Measurements from ENCODE around the gene AQP1. TPM values are rescaled to one million over a fixed set of nuclear protein-coding genes. Genes with fewer than 3 reads are reported as not detected.

The AQP1 gene
- total RNA-seq, 1 donor = 2.8 TPM

DNA sequence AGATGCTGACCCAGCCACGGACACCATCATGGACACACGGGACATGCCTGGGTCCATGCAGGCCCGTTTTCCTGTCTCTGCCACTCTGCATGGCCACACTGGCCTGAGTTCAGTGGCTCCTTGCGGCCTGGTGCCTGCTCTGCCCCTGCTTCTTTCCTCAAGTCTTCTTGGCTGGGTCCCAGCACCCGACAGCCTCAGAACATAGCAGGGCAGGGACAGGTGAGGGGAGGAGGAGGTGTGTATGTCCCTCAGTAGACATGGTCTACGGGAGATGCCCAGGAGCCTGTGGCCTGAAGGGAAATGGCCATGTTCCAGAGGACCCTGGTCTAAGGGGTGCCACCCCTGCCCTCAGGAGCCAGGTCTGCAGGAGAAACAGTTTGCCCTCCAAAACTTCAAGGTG is 2.2 kb upstream of the AQP1 start:
- TF ChIP-seq, protein P1, sequence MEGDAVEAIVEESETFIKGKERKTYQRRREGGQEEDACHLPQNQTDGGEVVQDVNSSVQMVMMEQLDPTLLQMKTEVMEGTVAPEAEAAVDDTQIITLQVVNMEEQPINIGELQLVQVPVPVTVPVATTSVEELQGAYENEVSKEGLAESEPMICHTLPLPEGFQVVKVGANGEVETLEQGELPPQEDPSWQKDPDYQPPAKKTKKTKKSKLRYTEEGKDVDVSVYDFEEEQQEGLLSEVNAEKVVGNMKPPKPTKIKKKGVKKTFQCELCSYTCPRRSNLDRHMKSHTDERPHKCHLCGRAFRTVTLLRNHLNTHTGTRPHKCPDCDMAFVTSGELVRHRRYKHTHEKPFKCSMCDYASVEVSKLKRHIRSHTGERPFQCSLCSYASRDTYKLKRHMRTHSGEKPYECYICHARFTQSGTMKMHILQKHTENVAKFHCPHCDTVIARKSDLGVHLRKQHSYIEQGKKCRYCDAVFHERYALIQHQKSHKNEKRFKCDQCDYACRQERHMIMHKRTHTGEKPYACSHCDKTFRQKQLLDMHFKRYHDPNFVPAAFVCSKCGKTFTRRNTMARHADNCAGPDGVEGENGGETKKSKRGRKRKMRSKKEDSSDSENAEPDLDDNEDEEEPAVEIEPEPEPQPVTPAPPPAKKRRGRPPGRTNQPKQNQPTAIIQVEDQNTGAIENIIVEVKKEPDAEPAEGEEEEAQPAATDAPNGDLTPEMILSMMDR (IDR thresholded peaks at IDR 0.05; ENCODE audit: insufficient read depth, low read length) = no peak
- no peak for DNase-seq (ENCODE audit: low read depth)
- H3K4me3 ChIP-seq (ENCODE audit: low read depth, low read length) = no peak overlapping the region

DNA sequence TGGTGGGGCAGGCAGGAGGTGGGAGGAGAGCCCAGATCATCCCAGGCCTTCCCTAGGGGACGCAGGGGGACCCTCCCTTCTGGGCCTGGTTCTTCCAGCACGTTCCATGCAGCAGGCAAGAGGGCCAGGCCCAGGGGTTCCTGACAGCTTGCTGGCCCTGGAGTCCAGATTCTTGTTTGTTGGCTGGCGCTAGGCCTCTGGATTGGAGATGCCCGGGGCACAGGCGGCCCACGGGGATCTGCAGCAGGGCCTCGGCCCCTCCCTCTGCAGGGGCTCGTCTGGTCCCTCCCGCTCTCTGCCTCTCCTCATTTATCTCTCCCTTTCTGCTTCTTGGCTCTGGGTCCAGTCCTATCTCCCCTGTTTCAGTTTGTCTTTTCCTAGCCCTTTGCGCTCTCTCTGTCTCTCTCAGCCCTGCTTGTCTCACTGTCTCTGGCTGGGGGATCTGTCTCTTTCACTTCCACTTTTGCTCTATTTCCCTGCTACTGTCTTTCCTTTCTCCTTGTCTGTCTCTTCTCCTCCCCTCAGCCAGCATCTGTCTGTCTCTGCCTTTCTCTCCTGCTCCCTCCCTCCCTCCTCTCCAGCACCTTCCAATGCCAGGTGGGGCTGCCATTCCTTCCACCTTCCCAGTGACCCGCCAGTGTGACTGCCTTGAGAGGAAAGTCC is 1.1 kb upstream of the AQP1 start:
- no peak for DNase-seq (ENCODE audit: low read depth)
- TF ChIP-seq, protein P1 (IDR thresholded peaks at IDR 0.05; ENCODE audit: insufficient read depth, low read length) = no peak
- H3K4me3 ChIP-seq (ENCODE audit: low read depth, low read length) = no peak overlapping the region

DNA sequence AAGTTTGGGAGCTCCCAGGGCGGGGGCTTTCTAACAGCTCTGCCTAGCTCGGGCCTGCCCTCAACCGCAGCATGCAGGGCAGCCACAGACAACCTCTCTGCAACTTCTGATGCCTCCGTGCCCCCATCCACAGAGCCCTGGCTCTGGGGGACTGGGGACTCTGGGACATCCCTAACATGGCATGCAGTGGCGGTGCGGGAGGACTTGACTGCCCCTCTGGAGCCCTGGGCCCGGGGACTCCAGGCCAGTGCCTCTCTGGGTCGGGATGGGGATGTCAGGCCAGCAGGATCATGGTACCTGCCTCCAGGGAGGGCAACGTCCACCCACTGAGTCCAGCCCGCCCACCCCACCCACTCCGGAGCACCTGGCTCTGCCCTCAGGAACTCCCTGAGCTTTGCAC is 520 bp upstream of the AQP1 start:
- TF ChIP-seq, protein P1 (IDR thresholded peaks at IDR 0.05; ENCODE audit: insufficient read depth, low read length) = no peak
- DNase-seq (ENCODE audit: low read depth) = no peak
- H3K4me3 ChIP-seq (ENCODE audit: low read depth, low read length) = no peak overlapping the region

DNA sequence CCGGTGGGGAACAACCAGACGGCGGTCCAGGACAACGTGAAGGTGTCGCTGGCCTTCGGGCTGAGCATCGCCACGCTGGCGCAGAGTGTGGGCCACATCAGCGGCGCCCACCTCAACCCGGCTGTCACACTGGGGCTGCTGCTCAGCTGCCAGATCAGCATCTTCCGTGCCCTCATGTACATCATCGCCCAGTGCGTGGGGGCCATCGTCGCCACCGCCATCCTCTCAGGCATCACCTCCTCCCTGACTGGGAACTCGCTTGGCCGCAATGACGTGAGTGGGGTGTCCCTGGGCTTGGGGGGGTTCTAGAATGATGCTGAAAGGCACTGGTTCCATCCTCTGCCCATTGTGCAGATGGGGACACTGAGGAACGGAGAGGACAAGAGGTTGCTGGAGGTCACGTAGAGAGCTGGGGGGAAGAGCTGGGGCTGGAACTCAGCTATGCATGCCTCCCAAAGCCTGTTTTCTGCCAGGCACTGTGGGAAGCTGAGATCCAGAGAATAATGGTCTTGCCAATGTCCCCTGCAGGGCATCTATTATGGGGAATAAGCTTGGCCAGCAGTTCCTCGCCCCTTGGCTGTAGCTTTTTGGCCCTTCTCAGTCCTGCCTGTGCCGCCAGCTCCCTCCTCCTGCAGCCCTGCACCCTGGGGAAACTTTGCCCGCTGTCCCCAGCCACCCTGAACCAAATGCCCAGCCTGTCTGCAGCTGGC is 523 bp downstream of the AQP1 start:
- DNase-seq (ENCODE audit: low read depth) = no peak
- H3K4me3 ChIP-seq (ENCODE audit: low read depth, low read length) = no peak overlapping the region
- TF ChIP-seq, protein P1 (IDR thresholded peaks at IDR 0.05; ENCODE audit: insufficient read depth, low read length) = no peak

DNA sequence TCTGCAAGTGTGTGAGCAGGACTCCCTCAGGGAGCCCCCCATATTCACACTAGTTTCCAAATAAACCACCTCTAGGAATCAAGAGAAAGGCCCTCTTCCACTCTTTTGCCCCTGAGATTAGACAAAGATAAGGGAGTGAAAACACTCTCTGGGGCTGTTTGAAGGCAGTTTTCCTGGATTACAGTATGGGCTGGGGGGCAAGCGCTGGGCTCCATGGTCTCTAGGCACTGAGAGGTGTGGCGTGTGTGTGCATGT is 1.0 kb downstream of the AQP1 start:
- DNase-seq (ENCODE audit: low read depth) = no peak
- no peak overlapping the region for H3K4me3 ChIP-seq (ENCODE audit: low read depth, low read length)
- TF ChIP-seq, protein P1 (IDR thresholded peaks at IDR 0.05; ENCODE audit: insufficient read depth, low read length) = no peak

DNA sequence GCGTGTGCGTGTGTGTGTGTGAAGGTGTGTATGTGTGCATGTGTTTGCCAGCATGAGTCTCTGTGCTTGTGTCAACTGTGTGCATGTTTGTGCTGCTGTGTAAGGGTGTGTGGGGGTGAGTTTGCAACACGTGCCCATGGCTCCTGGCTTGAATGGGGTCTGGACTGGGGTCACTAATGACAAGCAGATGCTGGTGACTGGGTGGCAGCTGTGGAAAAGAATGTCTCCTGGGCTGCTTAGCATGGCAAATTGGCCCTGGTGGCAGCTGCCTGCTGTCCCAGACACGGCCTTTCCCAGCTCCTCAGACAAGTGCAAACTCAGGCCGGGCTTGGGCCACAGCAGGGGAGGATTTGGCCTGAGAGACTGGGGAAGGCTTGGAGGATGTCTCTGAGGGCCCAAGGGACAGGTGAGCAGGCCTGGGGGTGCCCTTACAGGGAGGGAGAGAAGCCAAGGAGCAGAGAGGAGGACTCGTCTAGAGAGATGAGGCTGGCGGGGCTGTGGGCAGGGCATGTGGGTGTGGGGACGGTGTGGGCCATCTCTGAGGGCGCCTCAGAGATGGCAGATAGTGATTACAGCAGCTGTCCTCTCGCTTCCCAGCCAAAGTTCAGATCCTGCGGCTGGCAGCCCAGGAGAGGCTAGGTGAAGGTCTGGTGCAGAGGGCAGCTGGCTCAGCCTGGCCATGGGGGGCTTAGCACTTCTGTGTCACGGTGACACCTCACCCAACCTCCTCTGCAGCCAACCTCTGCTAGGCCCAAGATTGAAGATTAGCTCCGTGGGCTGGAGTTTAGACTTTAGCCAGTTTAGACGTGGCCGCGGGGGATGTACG is 1.5 kb downstream of the AQP1 start:
- no peak overlapping the region for H3K4me3 ChIP-seq (ENCODE audit: low read depth, low read length)
- TF ChIP-seq, protein P1 (IDR thresholded peaks at IDR 0.05; ENCODE audit: insufficient read depth, low read length) = no peak
- no peak for DNase-seq (ENCODE audit: low read depth)

All from fibroblast of the aortic adventitia (primary cell).